H1 (cell line): ENCODE results near the gene MXD4. TPM values are rescaled to one million over a fixed set of nuclear protein-coding genes. Genes with fewer than 3 reads are reported as not detected.
A peak's percentile ranks its signal among the peaks of the same experiment; 100 is the strongest.

Source experiments
- CTCF ChIA-PET: fragments of 300-600 bp; sonication (Branson Sonifier 250); formaldehyde crosslinking; loops from one replicate; lab custom pipeline; 2021; ENCODE audit not compliant: partially characterized antibody; lab: Charles Lee
- POLR2A ChIA-PET: fragments of 300-600 bp; sonication (Branson Sonifier 250); formaldehyde crosslinking; loops from one replicate; lab custom pipeline; 2021; ENCODE audit warnings: inconsistent platforms; ENCODE audit not compliant: partially characterized antibody; lab: Charles Lee
- DNase-seq, 2 experiments: peaks; one replicate each; pipeline versions ENCODE4 v3.0.0 to v3.0.0-alpha.2; 2010 to 2022; ENCODE audit warnings: low spot score in 2 of 2, low read depth in 1 of 2, mixed read lengths in 1 of 2
- FAIRE-seq: peaks from 2 replicates; lab custom pipeline; 2011; peaks lifted over from hg19 to GRCh38; lab: Jason Lieb, UNC
- H2AFZ ChIP-seq: 2 replicates; pipeline ENCODE4 v1.8.1; 2012; ENCODE audit warnings: low read length, inconsistent platforms
- H2AK5ac ChIP-seq: 2 replicates; pipeline ENCODE4 v1.6.1; 2013; ENCODE audit warnings: low read depth, low read length
- H2BK120ac ChIP-seq: replicated peaks from 2 replicates; pipeline ENCODE3; 2013; ENCODE audit warnings: low read depth, low read length, inconsistent platforms
- H2BK12ac ChIP-seq: 2 replicates; pipeline ENCODE4 v1.6.1; 2013; ENCODE audit warnings: low read depth, low read length
- H2BK15ac ChIP-seq: 2 replicates; pipeline ENCODE4 v1.6.1; 2013; ENCODE audit warnings: low read length
- H2BK20ac ChIP-seq: 2 replicates; pipeline ENCODE4 v1.6.1; 2013; ENCODE audit warnings: low read length
- H2BK5ac ChIP-seq: 2 replicates; pipeline ENCODE4 v1.6.1; 2013; ENCODE audit warnings: low read depth, low read length
- H3K14ac ChIP-seq: 2 replicates; pipeline ENCODE4 v1.6.1; 2013; ENCODE audit warnings: inconsistent platforms; ENCODE audit not compliant: insufficient read length
- H3K18ac ChIP-seq: 2 replicates; pipeline ENCODE4 v1.6.1; 2013; ENCODE audit warnings: low read length; ENCODE audit errors: extremely low read depth
- H3K23ac ChIP-seq: 2 replicates; pipeline ENCODE4 v1.6.1; 2013; ENCODE audit warnings: inconsistent platforms; ENCODE audit not compliant: insufficient read length
- H3K23me2 ChIP-seq: 2 replicates; pipeline ENCODE4 v1.6.1; 2013; ENCODE audit warnings: low read depth, low read length
- H3K27ac ChIP-seq: 2 replicates; pipeline ENCODE4 v1.6.1; 2011; ENCODE audit warnings: low read depth, low read length, inconsistent platforms
- H3K27me3 ChIP-seq, 4 experiments: replicated peaks in 1 of 4; 1 replicate in 1 of 4; 2 replicates in 3 of 4; pipeline versions ENCODE4 v1.6.1 to v1.8.1; 2011 to 2013; ENCODE audit warnings: low read length in 3 of 4, mild to moderate bottlenecking in 3 of 4, inconsistent platforms in 2 of 4, mixed read lengths in 2 of 4, moderate library complexity in 1 of 4; ENCODE audit not compliant: control insufficient read depth in 3 of 4, insufficient read depth in 3 of 4; ENCODE audit errors: extremely low read depth in 1 of 4
- H3K36me3 ChIP-seq, 4 experiments: 2 replicates each; pipeline versions ENCODE4 v1.6.1 to v1.8.1; 2011 to 2013; ENCODE audit warnings: mild to moderate bottlenecking in 4 of 4, low read length in 3 of 4, moderate library complexity in 2 of 4, control low read depth in 1 of 4, inconsistent platforms in 1 of 4; ENCODE audit not compliant: insufficient read depth in 4 of 4, control insufficient read depth in 2 of 4
- H3K4ac ChIP-seq: replicated peaks from 2 replicates; pipeline ENCODE3; 2013; ENCODE audit warnings: low read length, low read depth, mixed read lengths, inconsistent platforms; ENCODE audit not compliant: insufficient read length
- H3K4me1 ChIP-seq, 4 experiments: replicated peaks in 1 of 4; 1 replicate in 1 of 4; 2 replicates in 3 of 4; pipeline versions ENCODE4 v1.6.1 to v1.8.1; 2011 to 2013; ENCODE audit warnings: low read length in 3 of 4, inconsistent platforms in 2 of 4, mixed read lengths in 1 of 4; ENCODE audit not compliant: insufficient read depth in 4 of 4, control insufficient read depth in 3 of 4
- H3K4me2 ChIP-seq, 2 experiments: 2 replicates each; pipeline versions ENCODE4 v1.6.1 to v1.8.1; 2011 to 2013; ENCODE audit warnings: low read depth in 2 of 2, low read length in 2 of 2, control low read depth in 1 of 2, inconsistent platforms in 1 of 2, mild to moderate bottlenecking in 1 of 2; ENCODE audit not compliant: insufficient read depth in 1 of 2
- H3K4me3 ChIP-seq, 4 experiments: fragments of 200-600, 300-600 bp in 1 of 4; sonication (generic), shearing (Covaris generic), sonication (Bioruptor Twin) in 1 of 4; 2 replicates each; pipeline versions ENCODE4 v1.5.1 to v1.8.1; 2011 to 2016; ENCODE audit warnings: low read length in 4 of 4, low read depth in 3 of 4, control low read depth in 2 of 4, inconsistent platforms in 2 of 4, mild to moderate bottlenecking in 2 of 4, mixed read lengths in 1 of 4, moderate library complexity in 1 of 4; ENCODE audit not compliant: insufficient read depth in 2 of 4; ENCODE audit errors: extremely low read depth in 1 of 4
- H3K56ac ChIP-seq: replicated peaks from 2 replicates; pipeline ENCODE3; 2013; ENCODE audit warnings: low read depth, mild to moderate bottlenecking, mixed read lengths, low read length, inconsistent platforms; ENCODE audit not compliant: insufficient read length
- H3K79me1 ChIP-seq: 2 replicates; pipeline ENCODE4 v1.6.1; 2013; ENCODE audit warnings: low read depth, low read length, control low read depth
- H3K79me2 ChIP-seq, 2 experiments: 2 replicates each; pipeline versions ENCODE4 v1.6.1 to v1.8.1; 2012 to 2013; ENCODE audit warnings: low read length in 2 of 2, mild to moderate bottlenecking in 2 of 2, inconsistent platforms in 1 of 2; ENCODE audit not compliant: insufficient read depth in 2 of 2, control insufficient read depth in 1 of 2
- H3K9ac ChIP-seq, 4 experiments: replicated peaks in 1 of 4; 1 replicate in 1 of 4; 2 replicates in 3 of 4; pipeline versions ENCODE4 v1.6.1 to v1.8.1; 2011 to 2013; ENCODE audit warnings: low read depth in 3 of 4, low read length in 3 of 4, control low read depth in 2 of 4, mild to moderate bottlenecking in 2 of 4, moderate library complexity in 2 of 4, inconsistent platforms in 1 of 4; ENCODE audit errors: extremely low read depth in 1 of 4
- H3K9me3 ChIP-seq, 2 experiments: 2 replicates each; pipeline versions ENCODE4 v1.6.1 to v1.8.1; 2012 to 2013; ENCODE audit warnings: mild to moderate bottlenecking in 2 of 2, moderate library complexity in 2 of 2, control low read depth in 1 of 2, inconsistent platforms in 1 of 2, low read depth in 1 of 2, low read length in 1 of 2, mixed read lengths in 1 of 2; ENCODE audit not compliant: insufficient read depth in 2 of 2
- H4K20me1 ChIP-seq, 2 experiments: replicated peaks in 1 of 2; 2 replicates each; pipeline versions ENCODE3 to v1.8.1; 2011 to 2013; ENCODE audit warnings: inconsistent platforms in 2 of 2, low read length in 2 of 2, mild to moderate bottlenecking in 1 of 2; ENCODE audit not compliant: insufficient read depth in 2 of 2, control insufficient read depth in 1 of 2
- H4K5ac ChIP-seq: 2 replicates; pipeline ENCODE4 v1.6.1; 2013; ENCODE audit warnings: low read length, low read depth, mixed read lengths, inconsistent platforms; ENCODE audit not compliant: insufficient read length
- H4K8ac ChIP-seq: 2 replicates; pipeline ENCODE4 v1.8.0; 2013; ENCODE audit warnings: mild to moderate bottlenecking, moderate library complexity, low read length, inconsistent platforms; ENCODE audit not compliant: insufficient read depth; ENCODE audit errors: extremely low read depth
- H4K91ac ChIP-seq: replicated peaks from 2 replicates; pipeline ENCODE3; 2013; ENCODE audit warnings: low read length, mixed read lengths, inconsistent platforms; ENCODE audit not compliant: insufficient read length
- GABPA ChIP-seq: IDR thresholded peaks from 2 replicates; pipeline ENCODE4 v1.6.1; 2011; ENCODE audit warnings: mild to moderate bottlenecking, low read length, moderate library complexity, borderline replicate concordance; ENCODE audit not compliant: insufficient read depth
- PHF8 ChIP-seq: fragments of 200-600 bp; sonication (generic); conservative IDR thresholded peaks from 2 replicates; pipeline ENCODE4 v1.7.1; 2012; ENCODE audit warnings: low read depth, mild to moderate bottlenecking, inconsistent platforms, low read length, moderate library complexity
- RAD21 ChIP-seq, 2 experiments: IDR thresholded peaks in 1 of 2; conservative IDR thresholded peaks in 1 of 2; 2 replicates each; pipeline ENCODE4 v1.6.1; 2011; ENCODE audit warnings: low read depth in 2 of 2, low read length in 2 of 2, improper control_type of control experiment in 1 of 2, inconsistent platforms in 1 of 2, mild to moderate bottlenecking in 1 of 2, moderate library complexity in 1 of 2
- RFX5 ChIP-seq: IDR thresholded peaks from 2 replicates; pipeline ENCODE4 v1.6.1; 2011; ENCODE audit warnings: low read depth, low read length, improper control_type of control experiment, borderline replicate concordance
- SP4 ChIP-seq: IDR thresholded peaks from 2 replicates; pipeline ENCODE4 v1.6.1; 2012; ENCODE audit warnings: low read length, inconsistent platforms
- TAF7 ChIP-seq: optimal IDR thresholded peaks from 2 replicates; pipeline ENCODE3; 2011; ENCODE audit warnings: low read depth, mild to moderate bottlenecking, inconsistent platforms, low read length, moderate library complexity, borderline replicate concordance
- WGBS, 2 experiments: shearing (Covaris generic) in 1 of 2; methylation state at CpG; one replicate each; pipeline versions ENCODE4 v1.1.6 to v1.1.7; 2013 to 2015; ENCODE audit warnings: low lambda C conversion rate in 2 of 2, mixed read lengths in 2 of 2, inconsistent platforms in 1 of 2, low coverage in 1 of 2, missing lambda C conversion rate in 1 of 2; ENCODE audit not compliant: insufficient replicate concordance in 2 of 2, insufficient coverage in 1 of 2, insufficient read length in 1 of 2; ENCODE audit errors: extremely low coverage in 1 of 2, missing lambda C conversion rate in 1 of 2; 5-methylcytosine and 5-hydroxymethylcytosine counted together
- polyA plus RNA-seq, 7 experiments: library from polyadenylated mRNA; depleted of rRNA in 3 of 7; stranded (reverse) in 5 of 7; unstranded in 2 of 7; fragments of >200 nt in 5 of 7; fragments of 200-250 nt in 2 of 7; gene quantifications; 1 replicate in 5 of 7; 2 replicates in 1 of 7; 4 replicates in 1 of 7; pipeline versions ENCODE4 v1.2.1 to v1.2.3, GENCODE V29; 2011 to 2013; ENCODE audit warnings: missing spikeins in 2 of 7, mixed read lengths in 2 of 7
- total RNA-seq: library from RNA; stranded (reverse); fragmentation: NEBNext Ultra II Directional; extraction: Animal tissue kit (Norgen Biotek cat#: 25700); gene quantifications from 2 replicates; pipeline ENCODE4 v1.2.1, GENCODE V29; 2021
- TF ChIP-seq, protein P1 (sequence below), 3 experiments: IDR thresholded peaks; 1 replicate in 2 of 3; 2 replicates in 1 of 3; pipeline versions ENCODE4 v1.5.1 to v1.6.1; 2011; ENCODE audit warnings: low read length in 3 of 3, mild to moderate bottlenecking in 3 of 3, inconsistent platforms in 2 of 3, low read depth in 1 of 3, moderate library complexity in 1 of 3; ENCODE audit not compliant: insufficient read depth in 1 of 3; ENCODE audit errors: control extremely low read depth in 1 of 3

MXD4 gene
- total and polyA plus RNA-seq, 2 of the 8 experiments (the other 6 are each of a cell fraction or from before 2014, with no cell fraction given): 18.0 to 20.8 TPM

DNA sequence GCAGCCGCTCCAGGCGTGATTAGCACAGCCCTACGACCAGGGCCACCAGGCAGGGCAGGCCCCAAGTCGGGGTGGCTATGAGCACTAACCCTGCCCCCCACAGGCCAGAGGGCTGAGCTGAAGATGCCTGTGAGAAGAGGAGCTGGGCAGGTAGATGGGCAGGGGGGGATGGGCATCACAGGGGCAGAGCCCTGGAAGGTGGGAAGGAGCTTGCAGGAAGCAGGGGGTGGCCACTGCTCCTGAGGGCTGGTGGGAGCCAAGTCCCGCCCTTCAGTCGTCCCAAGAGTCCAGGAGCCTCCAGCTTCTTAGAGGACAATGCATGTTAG is 7.3 kb upstream of the MXD4 start:
- Histone ChIP-seq H2BK12ac (no peak overlapping the region), H2AFZ (no peak overlapping the region), H3K27ac (no peak overlapping the region), H2BK120ac (no peak overlapping the region), H3K9ac (no peak overlapping the region), H3K4me3 (no peak overlapping the region), H3K56ac (no peak overlapping the region), H2BK15ac (no peak overlapping the region), H3K23ac (no peak overlapping the region), H3K79me2 (no peaks in the 10 kb centered on the region), H4K8ac (peak overlapping the region; percentile 38; the same call in 1 of the 2 replicates), H3K23me2 (no peaks in the 10 kb centered on the region), H4K20me1 (peaks cover 0 to 1% of the 10 kb centered on the region in 2 experiments), H4K5ac (no peak overlapping the region), H3K79me1 (no peaks in the 10 kb centered on the region), H3K4me2 (peak overlapping the region in 1 of 2 experiments; percentile 25; a peak in 1 of 4 replicates), H3K18ac (no peak overlapping the region), H2BK20ac (no peak overlapping the region), H2AK5ac (no peak overlapping the region), H3K36me3 (no peaks in the 10 kb centered on the region), H3K9me3 (no peaks in the 10 kb centered on the region), H2BK5ac (no peak overlapping the region), H3K4ac (no peak overlapping the region), H3K14ac (no peak overlapping the region), H3K27me3 (no peaks in the 10 kb centered on the region), H4K91ac (peak overlapping the region; percentile 34), H3K4me1 (peaks cover 0 to 10% (median 8%) of the 10 kb centered on the region in 4 experiments; a peak in 5 of 7 replicates)
- ChIA-PET CTCF (interaction anchor here (1.0 to 1.8 kb wide), 4 partner anchors 16 to 49 kb away, joined by 3 to 6 read pairs (median 3); no protein-coding TSS in a partner anchor), POLR2A (no interaction called here)
- peak; percentile 52; the same call in 1 of the 2 replicates for TF ChIP-seq GABPA
- TF ChIP-seq, protein P1, sequence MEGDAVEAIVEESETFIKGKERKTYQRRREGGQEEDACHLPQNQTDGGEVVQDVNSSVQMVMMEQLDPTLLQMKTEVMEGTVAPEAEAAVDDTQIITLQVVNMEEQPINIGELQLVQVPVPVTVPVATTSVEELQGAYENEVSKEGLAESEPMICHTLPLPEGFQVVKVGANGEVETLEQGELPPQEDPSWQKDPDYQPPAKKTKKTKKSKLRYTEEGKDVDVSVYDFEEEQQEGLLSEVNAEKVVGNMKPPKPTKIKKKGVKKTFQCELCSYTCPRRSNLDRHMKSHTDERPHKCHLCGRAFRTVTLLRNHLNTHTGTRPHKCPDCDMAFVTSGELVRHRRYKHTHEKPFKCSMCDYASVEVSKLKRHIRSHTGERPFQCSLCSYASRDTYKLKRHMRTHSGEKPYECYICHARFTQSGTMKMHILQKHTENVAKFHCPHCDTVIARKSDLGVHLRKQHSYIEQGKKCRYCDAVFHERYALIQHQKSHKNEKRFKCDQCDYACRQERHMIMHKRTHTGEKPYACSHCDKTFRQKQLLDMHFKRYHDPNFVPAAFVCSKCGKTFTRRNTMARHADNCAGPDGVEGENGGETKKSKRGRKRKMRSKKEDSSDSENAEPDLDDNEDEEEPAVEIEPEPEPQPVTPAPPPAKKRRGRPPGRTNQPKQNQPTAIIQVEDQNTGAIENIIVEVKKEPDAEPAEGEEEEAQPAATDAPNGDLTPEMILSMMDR (IDR thresholded peaks at IDR 0.05; ENCODE audit: control extremely low read depth in 1 of 3, insufficient read depth in 1 of 3, low read depth in 1 of 3, low read length in 3 of 3): peak in 1 of 3 experiments; percentile 17; a peak in 1 of 4 replicates
- TF ChIP-seq TAF7: no peak
- TF ChIP-seq SP4: no peak
- TF ChIP-seq RFX5: no peak
- peak in 1 of 2 experiments; percentile 27; a peak in 1 of 4 replicates for TF ChIP-seq RAD21 (IDR thresholded peaks at IDR 0.05 in 1 of 2, conservative IDR thresholded peaks at IDR 0.05 in 1 of 2; ENCODE audit: low read depth in 2 of 2, low read length in 2 of 2)
- no peak for TF ChIP-seq PHF8
- WGBS, 2 experiments: 63% methylated on average over 6 of the region's 6 CpGs; no CpG with 5 or more reads in 1 of the 2 experiments
- FAIRE-seq (no peak), DNase-seq (peak in 1 of 2 experiments; percentile 63)
